Right lobe of liver (tissue), 4 donors: ENCODE measurements around the gene NR6A1.

ENCODE experiments used
- POLR2A ChIP-seq: fragments of 450-650 bp; IDR thresholded peaks from one replicate; pipeline ENCODE4 v1.6.1; 2017; ENCODE audit warnings: antibody characterized with exemption, mild to moderate bottlenecking
- TF ChIP-seq, protein P1 (sequence below), 4 donors: fragments of 200-600 bp in 3 of 4; fragments of 450-650 bp in 1 of 4; IDR thresholded peaks; one replicate each; pipeline versions ENCODE4 v1.5.1 to v1.8.0; 2016 to 2022; ENCODE audit warnings: antibody characterized with exemption in 4 of 4, mild to moderate bottlenecking in 2 of 4
- donor health status: DM: no; HTN: no; CAD: no.
- donor health status: DM: no; HTN: no; CAD: no.
- donor health status: DM: no; HTN: yes; CAD: no.

DNA sequence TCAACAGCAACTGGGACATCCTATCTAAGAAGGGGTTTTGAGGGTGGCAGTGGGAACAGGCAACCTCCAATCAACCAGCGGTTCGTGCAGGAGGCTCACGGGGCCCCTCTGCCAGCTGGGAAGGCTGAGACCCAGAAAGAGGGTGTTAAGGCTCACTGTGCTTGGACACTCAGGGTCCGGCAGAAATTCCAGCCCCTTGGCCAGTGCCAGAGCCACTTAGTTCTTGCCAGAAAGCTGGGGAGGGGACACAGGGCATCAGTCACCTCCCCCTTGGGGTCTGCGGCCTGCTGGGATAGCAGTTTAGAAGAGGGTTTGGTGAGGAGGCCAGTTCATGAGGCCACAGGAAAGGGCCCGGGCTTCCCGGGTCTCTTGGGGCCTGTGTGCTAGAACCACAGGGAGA lies 300.4 kb downstream of the NR6A1 start:
- TF ChIP-seq POLR2A = no peak
- TF ChIP-seq, protein P1, sequence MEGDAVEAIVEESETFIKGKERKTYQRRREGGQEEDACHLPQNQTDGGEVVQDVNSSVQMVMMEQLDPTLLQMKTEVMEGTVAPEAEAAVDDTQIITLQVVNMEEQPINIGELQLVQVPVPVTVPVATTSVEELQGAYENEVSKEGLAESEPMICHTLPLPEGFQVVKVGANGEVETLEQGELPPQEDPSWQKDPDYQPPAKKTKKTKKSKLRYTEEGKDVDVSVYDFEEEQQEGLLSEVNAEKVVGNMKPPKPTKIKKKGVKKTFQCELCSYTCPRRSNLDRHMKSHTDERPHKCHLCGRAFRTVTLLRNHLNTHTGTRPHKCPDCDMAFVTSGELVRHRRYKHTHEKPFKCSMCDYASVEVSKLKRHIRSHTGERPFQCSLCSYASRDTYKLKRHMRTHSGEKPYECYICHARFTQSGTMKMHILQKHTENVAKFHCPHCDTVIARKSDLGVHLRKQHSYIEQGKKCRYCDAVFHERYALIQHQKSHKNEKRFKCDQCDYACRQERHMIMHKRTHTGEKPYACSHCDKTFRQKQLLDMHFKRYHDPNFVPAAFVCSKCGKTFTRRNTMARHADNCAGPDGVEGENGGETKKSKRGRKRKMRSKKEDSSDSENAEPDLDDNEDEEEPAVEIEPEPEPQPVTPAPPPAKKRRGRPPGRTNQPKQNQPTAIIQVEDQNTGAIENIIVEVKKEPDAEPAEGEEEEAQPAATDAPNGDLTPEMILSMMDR (IDR thresholded peaks at IDR 0.05) = no peak
